Endothelial cell of hepatic sinusoid (primary cell): ENCODE data around the gene MRE11.

ENCODE experiments used
- in situ Hi-C: cut with HindIII; loops from 2 replicates; pipeline ENCODE4 v1.10.0; 2017; ENCODE audit warnings: low sequenced_read_pairs

MRE11 gene

GRCh38 chr11:94493281-94494125, at the start of gene MRE11, which contains the start of gene ANKRD49:
MRE11 (minus strand) TSS chr11:94493844; CDS start chr11:94492801, 1,043 bp downstream.
ANKRD49 (plus strand) TSS chr11:94493984; CDS start chr11:94496694, 2,710 bp downstream.
- in situ Hi-C loops: no loop called here

GRCh38 chr11:94539420-94539819, 45.8 kb upstream of the MRE11 start:
- in situ Hi-C loops: no loop called here

- in situ Hi-C loops: no loop called here
Measured at GRCh38 chr11:94537031-94537600, 43.5 kb upstream of the MRE11 start.

GRCh38 chr11:94536386-94536785, 42.7 kb upstream of the MRE11 start:
- in situ Hi-C loops: no loop called here

GRCh38 chr11:94533696-94534630, 40.3 kb upstream of the MRE11 start:
- in situ Hi-C loops: loop anchor here (5.0 kb wide), 1 partner anchor 48 kb away; no protein-coding TSS in a partner anchor

- in situ Hi-C loops: loop anchor here (5.0 kb wide), 1 partner anchor 49 kb away; no protein-coding TSS in a partner anchor
Measured at GRCh38 chr11:94533206-94533605, 39.6 kb upstream of the MRE11 start.

- in situ Hi-C loops: loop anchor here (5.0 kb wide), 1 partner anchor 50 kb away; no protein-coding TSS in a partner anchor
Measured at GRCh38 chr11:94532211-94532610, 38.6 kb upstream of the MRE11 start.

- in situ Hi-C loops: no loop called here
Measured at GRCh38 chr11:94528551-94528950, 34.9 kb upstream of the MRE11 start.

GRCh38 chr11:94526645-94527438, 33.2 kb upstream of the MRE11 start:
- in situ Hi-C loops: no loop called here

GRCh38 chr11:94525546-94526324, 32.1 kb upstream of the MRE11 start:
- in situ Hi-C loops: no loop called here

- in situ Hi-C loops: no loop called here
Measured at GRCh38 chr11:94524341-94524740, 30.7 kb upstream of the MRE11 start.

GRCh38 chr11:94521684-94522083, 28.0 kb upstream of the MRE11 start:
- in situ Hi-C loops: no loop called here

GRCh38 chr11:94519478-94520084, 25.9 kb upstream of the MRE11 start:
- in situ Hi-C loops: no loop called here

GRCh38 chr11:94518300-94518699, 24.7 kb upstream of the MRE11 start:
- in situ Hi-C loops: no loop called here

GRCh38 chr11:94516725-94517124, 23.1 kb upstream of the MRE11 start:
- in situ Hi-C loops: no loop called here

- in situ Hi-C loops: no loop called here
Measured at GRCh38 chr11:94515398-94515797, 21.8 kb upstream of the MRE11 start.

- in situ Hi-C loops: no loop called here
Measured at GRCh38 chr11:94513091-94513490, 19.4 kb upstream of the MRE11 start.

- in situ Hi-C loops: no loop called here
Measured at GRCh38 chr11:94511932-94512781, 18.5 kb upstream of the MRE11 start, which contains the start of gene C11orf97. C11orf97 (plus strand) TSS chr11:94512461; CDS start chr11:94512529, 68 bp downstream.
